Neural cell (in vitro differentiated cells): ENCODE results near the gene MEOX1. TPM values are rescaled to one million over a fixed set of nuclear protein-coding genes. Genes with fewer than 3 reads are reported as not detected.

ENCODE experiments used
- H2AFZ ChIP-seq: fragments of 200-600, 300-800 bp; sonication (generic), shearing (Covaris generic); 2 replicates; pipeline ENCODE4 v1.6.0; 2014; ENCODE audit warnings: low read depth, mild to moderate bottlenecking, antibody characterized with exemption, low read length, moderate library complexity
- H3F3A ChIP-seq: fragments of 200-600 bp; shearing (Covaris generic); 2 replicates; pipeline ENCODE4 v1.6.1; 2016; ENCODE audit warnings: mild to moderate bottlenecking, moderate library complexity, mixed read lengths, antibody characterized with exemption, low read length; ENCODE audit not compliant: insufficient read depth, poor library complexity, severe bottlenecking
- H3K27ac ChIP-seq: fragments of 200-600, 300-800 bp; sonication (generic), shearing (Covaris generic); 2 replicates; pipeline ENCODE4 v1.5.1; 2014; ENCODE audit warnings: mild to moderate bottlenecking, low read length, moderate library complexity
- H3K27me3 ChIP-seq: fragments of 300-800, 200-600 bp; sonication (generic), shearing (Covaris generic); 2 replicates; pipeline ENCODE4 v1.6.0; 2014; ENCODE audit warnings: mild to moderate bottlenecking, low read depth, low read length, moderate library complexity; ENCODE audit not compliant: insufficient read depth
- H3K36me3 ChIP-seq: fragments of 300-800, 200-600 bp; sonication (generic), shearing (Covaris generic); 2 replicates; pipeline ENCODE4 v1.5.1; 2014; ENCODE audit warnings: mild to moderate bottlenecking, antibody characterized with exemption, low read length, moderate library complexity; ENCODE audit not compliant: insufficient read depth
- H3K4me2 ChIP-seq: fragments of 300-800, 200-600 bp; sonication (generic), shearing (Covaris generic); 2 replicates; pipeline ENCODE4 v1.6.0; 2014; ENCODE audit warnings: mild to moderate bottlenecking, low read length
- H3K4me3 ChIP-seq: fragments of 300-800, 200-600 bp; sonication (generic), shearing (Covaris generic); 2 replicates; pipeline ENCODE4 v1.5.1; 2014; ENCODE audit warnings: mild to moderate bottlenecking, low read length, moderate library complexity
- H3K79me2 ChIP-seq: fragments of 200-600 bp; shearing (Covaris generic); replicated peaks from 2 replicates; pipeline ENCODE4 v1.6.0; 2014; ENCODE audit warnings: mild to moderate bottlenecking, low read length, moderate library complexity; ENCODE audit not compliant: insufficient read depth
- H3K9ac ChIP-seq: fragments of 300-800, 200-600 bp; sonication (generic), shearing (Covaris generic); 2 replicates; pipeline ENCODE4 v1.6.1; 2016; ENCODE audit warnings: mild to moderate bottlenecking, low read length, mixed read lengths
- H3K9me2 ChIP-seq: fragments of 200-600 bp; shearing (Covaris generic); 2 replicates; pipeline ENCODE4 v1.6.1; 2016; ENCODE audit warnings: mild to moderate bottlenecking, low read length, mixed read lengths; ENCODE audit not compliant: insufficient read depth
- H3K9me3 ChIP-seq: fragments of 200-600, 300-800 bp; sonication (generic), shearing (Covaris generic); 2 replicates; pipeline ENCODE4 v1.6.1; 2016; ENCODE audit warnings: mild to moderate bottlenecking, mixed run types, low read length, moderate library complexity, mixed read lengths
- H4K20me1 ChIP-seq: fragments of 200-600 bp; shearing (Covaris generic); 2 replicates; pipeline ENCODE4 v1.6.1; 2016; ENCODE audit warnings: mild to moderate bottlenecking, mixed run types; ENCODE audit not compliant: insufficient read depth
- CTCF ChIP-seq: fragments of 450-650 bp; IDR thresholded peaks from 2 replicates; pipeline ENCODE4 v1.5.1; 2014; ENCODE audit warnings: antibody characterized with exemption, mild to moderate bottlenecking, moderate library complexity; ENCODE audit not compliant: poor library complexity, severe bottlenecking
- EP300 ChIP-seq: fragments of 450-650 bp; conservative IDR thresholded peaks from 2 replicates; pipeline ENCODE4 v1.6.1; 2014; ENCODE audit warnings: antibody characterized with exemption, mild to moderate bottlenecking, moderate library complexity; ENCODE audit not compliant: poor library complexity, severe bottlenecking
- EZH2 ChIP-seq: fragments of 200-600, 300-800 bp; shearing (Covaris generic), sonication (generic); IDR thresholded peaks from 2 replicates; pipeline ENCODE4 v1.6.1; 2014; ENCODE audit warnings: antibody characterized with exemption, low read length, borderline replicate concordance, mild to moderate bottlenecking; ENCODE audit not compliant: insufficient read depth, poor library complexity, severe bottlenecking
- MXI1 ChIP-seq: fragments of 450-650 bp; conservative IDR thresholded peaks from 2 replicates; pipeline ENCODE4 v1.6.1; 2014; ENCODE audit warnings: antibody characterized with exemption, mild to moderate bottlenecking; ENCODE audit not compliant: poor library complexity, severe bottlenecking
- POLR2AphosphoS5 ChIP-seq: IDR thresholded peaks from 2 replicates; pipeline ENCODE4 v1.6.1; 2012
- RAD21 ChIP-seq: fragments of 450-650 bp; conservative IDR thresholded peaks from 2 replicates; pipeline ENCODE4 v1.6.1; 2014; ENCODE audit warnings: antibody characterized with exemption, mild to moderate bottlenecking, moderate library complexity
- REST ChIP-seq: IDR thresholded peaks from 2 replicates; pipeline ENCODE4 v1.6.1; 2012; ENCODE audit warnings: borderline replicate concordance
- SMC3 ChIP-seq: fragments of 450-650 bp; conservative IDR thresholded peaks from 2 replicates; pipeline ENCODE4 v1.6.1; 2014; ENCODE audit warnings: antibody characterized with exemption, mild to moderate bottlenecking, moderate library complexity; ENCODE audit not compliant: poor library complexity
- TAF1 ChIP-seq: IDR thresholded peaks from 2 replicates; pipeline ENCODE4 v1.6.1; 2012; ENCODE audit warnings: low read depth
- polyA plus RNA-seq: library from polyadenylated mRNA; depleted of rRNA; stranded (reverse); fragments of >200 nt; gene quantifications from 2 replicates; pipeline ENCODE4 v1.2.3, GENCODE V29; 2014

The MEOX1 gene
- polyA plus RNA-seq, 1 donor from 2014 or later: 0.50 TPM

- Histone ChIP-seq H3K9me2 (no peaks in the 10 kb centered on the region), H4K20me1 (no peaks in the 10 kb centered on the region), H3K4me3 (no peak overlapping the region), H3K4me2 (no peak overlapping the region), H3K27ac (no peak overlapping the region), H2AFZ (no peak overlapping the region), H3K9ac (no peak overlapping the region), H3K9me3 (no peaks in the 10 kb centered on the region), H3K79me2 (no peaks in the 10 kb centered on the region), H3K27me3 (no peaks in the 10 kb centered on the region), H3F3A (no peaks in the 10 kb centered on the region), H3K36me3 (no peaks in the 10 kb centered on the region)
- TF ChIP-seq SMC3 (no peak), POLR2AphosphoS5 (no peak), EP300 (no peak), EZH2 (no peak), RAD21 (no peak), MXI1 (no peak), TAF1 (no peak), REST (no peak), CTCF (no peak)
Observed at GRCh38 chr17:43659823-43660617, 1.7 kb downstream of the MEOX1 start.

GRCh38 chr17:43658900-43659299, 2.8 kb downstream of the MEOX1 start:
- Histone ChIP-seq H3F3A (no peaks in the 10 kb centered on the region), H3K79me2 (no peaks in the 10 kb centered on the region), H3K4me3 (no peak overlapping the region), H3K27ac (no peak overlapping the region), H3K36me3 (no peaks in the 10 kb centered on the region), H4K20me1 (no peaks in the 10 kb centered on the region), H3K9me2 (no peaks in the 10 kb centered on the region), H3K4me2 (no peak overlapping the region), H3K9ac (no peak overlapping the region), H3K27me3 (no peaks in the 10 kb centered on the region), H3K9me3 (no peaks in the 10 kb centered on the region), H2AFZ (no peak overlapping the region)
- TF ChIP-seq MXI1 (no peak), SMC3 (no peak), REST (no peak), TAF1 (no peak)
